LNCaP clone FGC (cell line): Measurements from ENCODE around the gene WFIKKN2.
"Not testable (repeated sequence)": the region's sequence is repeated elsewhere in the genome, so short reads cannot be mapped to it uniquely, and the experiment has no call there.

ENCODE experiments used
- DNase-seq: peaks from one replicate; pipeline ENCODE4 v3.0.0-alpha.2; 2011; ENCODE audit warnings: low read depth
- H3K4me3 ChIP-seq: 2 replicates; pipeline ENCODE4 v1.5.1; 2011; ENCODE audit warnings: mild to moderate bottlenecking, low read depth, low read length, control low read depth
- TF ChIP-seq, protein P1 (sequence below): IDR thresholded peaks from 2 replicates; pipeline ENCODE4 v1.5.1; 2012; ENCODE audit warnings: mild to moderate bottlenecking; ENCODE audit not compliant: control insufficient read depth, insufficient read depth; ENCODE audit errors: extremely low read depth

The WFIKKN2 gene

GRCh38 chr17:50803676-50804075 lies 31.7 kb upstream of the WFIKKN2 start:
- DNase-seq, result peak; percentile 28
- TF ChIP-seq, protein P1, sequence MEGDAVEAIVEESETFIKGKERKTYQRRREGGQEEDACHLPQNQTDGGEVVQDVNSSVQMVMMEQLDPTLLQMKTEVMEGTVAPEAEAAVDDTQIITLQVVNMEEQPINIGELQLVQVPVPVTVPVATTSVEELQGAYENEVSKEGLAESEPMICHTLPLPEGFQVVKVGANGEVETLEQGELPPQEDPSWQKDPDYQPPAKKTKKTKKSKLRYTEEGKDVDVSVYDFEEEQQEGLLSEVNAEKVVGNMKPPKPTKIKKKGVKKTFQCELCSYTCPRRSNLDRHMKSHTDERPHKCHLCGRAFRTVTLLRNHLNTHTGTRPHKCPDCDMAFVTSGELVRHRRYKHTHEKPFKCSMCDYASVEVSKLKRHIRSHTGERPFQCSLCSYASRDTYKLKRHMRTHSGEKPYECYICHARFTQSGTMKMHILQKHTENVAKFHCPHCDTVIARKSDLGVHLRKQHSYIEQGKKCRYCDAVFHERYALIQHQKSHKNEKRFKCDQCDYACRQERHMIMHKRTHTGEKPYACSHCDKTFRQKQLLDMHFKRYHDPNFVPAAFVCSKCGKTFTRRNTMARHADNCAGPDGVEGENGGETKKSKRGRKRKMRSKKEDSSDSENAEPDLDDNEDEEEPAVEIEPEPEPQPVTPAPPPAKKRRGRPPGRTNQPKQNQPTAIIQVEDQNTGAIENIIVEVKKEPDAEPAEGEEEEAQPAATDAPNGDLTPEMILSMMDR, result no peak
- no peak overlapping the region for H3K4me3 ChIP-seq

GRCh38 chr17:50804749-50805475 lies 30.5 kb upstream of the WFIKKN2 start:
- not testable (repeated sequence) for DNase-seq

DNA sequence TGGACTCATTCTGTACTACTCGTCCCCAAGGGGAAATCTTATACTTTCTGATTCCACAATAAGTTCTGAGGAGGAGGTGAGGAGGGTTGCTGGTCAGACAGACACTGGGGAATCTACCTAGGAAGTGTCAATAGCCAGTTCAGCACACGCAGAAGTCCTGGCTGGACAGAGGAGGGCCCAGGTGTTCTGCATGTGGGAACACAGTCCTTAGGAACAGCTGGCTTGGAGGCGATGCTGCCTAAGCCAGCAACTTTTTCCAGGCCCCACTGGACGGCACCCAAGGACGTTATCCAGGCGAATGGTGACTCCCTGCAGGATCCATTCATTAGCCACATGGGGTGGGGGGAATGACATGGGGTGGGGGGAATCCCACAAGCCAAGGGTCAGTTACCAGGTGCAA lies 29.9 kb upstream of the WFIKKN2 start:
- no peak for DNase-seq
- H3K4me3 ChIP-seq, result no peak overlapping the region
- TF ChIP-seq, protein P1, result no peak

More at GRCh38 chr17:50804749-50805475, 30.5 kb upstream of the WFIKKN2 start:
- H3K4me3 ChIP-seq, result not testable (repeated sequence)

- TF ChIP-seq, protein P1, result 0 out of 2 replicates have a peak, but pooled peaks have one; percentile 22
- H3K4me3 ChIP-seq, result no peak overlapping the region
- DNase-seq, result peak; percentile 32
Measured at GRCh38 chr17:50806141-50806643, 29.2 kb upstream of the WFIKKN2 start.

DNA sequence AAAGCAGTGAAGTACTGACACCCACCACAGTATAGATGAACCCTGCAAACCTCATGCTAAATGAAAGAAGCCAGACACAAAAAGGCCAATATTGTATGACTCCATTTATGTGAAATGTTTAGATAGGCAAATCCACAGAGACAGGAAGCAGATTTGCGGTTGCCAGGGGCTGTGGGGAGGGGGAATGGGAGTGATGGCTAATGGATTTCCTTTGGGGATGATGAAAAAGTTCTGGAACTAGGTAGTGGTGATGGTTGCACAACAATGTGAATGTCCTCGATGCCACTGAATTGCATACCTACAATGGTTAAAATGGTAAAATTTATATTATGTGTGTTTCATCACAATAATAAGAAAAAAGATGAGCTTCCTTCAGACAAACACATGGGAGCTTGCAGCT lies 28.4 kb upstream of the WFIKKN2 start:
- DNase-seq, result no peak
- no peak overlapping the region for H3K4me3 ChIP-seq
- TF ChIP-seq, protein P1, result no peak

GRCh38 chr17:50807675-50808074 lies 27.7 kb upstream of the WFIKKN2 start:
- TF ChIP-seq, protein P1, result no peak
- DNase-seq, result no peak
- H3K4me3 ChIP-seq, result no peak overlapping the region

DNA sequence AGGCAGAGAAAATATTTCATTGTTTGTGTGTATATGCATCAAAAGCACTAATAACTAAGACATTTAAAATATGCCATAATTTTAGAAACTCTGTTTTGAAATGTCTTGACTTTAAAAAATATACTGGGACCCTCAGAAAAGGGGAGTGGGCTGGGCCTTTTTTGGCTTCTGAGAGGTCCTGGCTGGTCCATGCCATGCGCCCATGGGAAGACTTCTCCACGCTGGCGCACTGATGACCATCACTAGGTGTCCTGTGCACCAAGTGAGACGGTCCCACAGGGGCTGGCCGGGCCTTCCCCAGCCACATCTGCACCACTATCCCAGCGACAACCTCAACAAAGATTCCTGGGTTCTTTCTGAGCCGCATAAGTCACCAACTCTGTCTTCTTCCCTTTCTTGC lies 27.0 kb upstream of the WFIKKN2 start:
- DNase-seq, result no peak
- no peak overlapping the region for H3K4me3 ChIP-seq
- TF ChIP-seq, protein P1, result no peak
